ENCODE measurements around the gene CCDC138.

CCDC138 gene

DNA sequence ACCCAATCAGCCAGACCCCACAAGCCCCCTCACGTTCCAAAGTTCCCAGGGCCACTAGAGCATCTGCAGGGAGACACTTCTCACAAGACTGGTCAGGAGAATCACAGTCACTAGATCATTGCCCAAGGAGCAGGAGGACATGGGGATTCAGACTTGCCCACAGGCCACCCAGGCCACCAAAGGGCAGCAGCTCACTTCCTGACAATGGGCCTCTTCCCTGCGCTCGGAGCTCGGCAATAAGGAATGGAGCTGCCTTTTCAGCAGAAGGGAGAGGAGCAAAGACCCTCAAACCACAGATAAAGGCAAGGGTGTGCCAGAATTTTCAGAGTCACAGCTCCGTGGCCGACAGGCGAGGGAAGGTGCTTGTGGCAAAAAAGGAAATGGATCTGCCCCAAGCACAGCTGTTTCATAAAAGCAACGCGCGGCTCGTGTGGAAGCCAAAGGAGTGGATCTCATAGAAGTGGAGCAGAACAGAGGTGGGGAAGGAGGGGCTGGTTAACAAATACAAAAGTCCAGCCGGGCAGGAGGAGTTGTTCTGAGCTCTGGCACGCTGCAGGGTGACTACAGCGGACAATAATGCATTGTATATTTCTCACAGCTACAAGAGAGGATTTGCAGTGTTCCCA lies 130.3 kb downstream of the CCDC138 start:
- TF ChIP-seq GATA2 (IDR thresholded peaks at IDR 0.05; ENCODE audit: low read depth, low read length) (no peak), GATA3 (IDR thresholded peaks at IDR 0.05; ENCODE audit: low read depth, low read length) (no peak)

- no peak for TF ChIP-seq GATA3 (IDR thresholded peaks at IDR 0.05; ENCODE audit: low read depth, low read length)
- no peak for TF ChIP-seq GATA2 (IDR thresholded peaks at IDR 0.05; ENCODE audit: low read depth, low read length)
Observed at GRCh38 chr2:108917526-108917925, 131.0 kb downstream of the CCDC138 start.

DNA sequence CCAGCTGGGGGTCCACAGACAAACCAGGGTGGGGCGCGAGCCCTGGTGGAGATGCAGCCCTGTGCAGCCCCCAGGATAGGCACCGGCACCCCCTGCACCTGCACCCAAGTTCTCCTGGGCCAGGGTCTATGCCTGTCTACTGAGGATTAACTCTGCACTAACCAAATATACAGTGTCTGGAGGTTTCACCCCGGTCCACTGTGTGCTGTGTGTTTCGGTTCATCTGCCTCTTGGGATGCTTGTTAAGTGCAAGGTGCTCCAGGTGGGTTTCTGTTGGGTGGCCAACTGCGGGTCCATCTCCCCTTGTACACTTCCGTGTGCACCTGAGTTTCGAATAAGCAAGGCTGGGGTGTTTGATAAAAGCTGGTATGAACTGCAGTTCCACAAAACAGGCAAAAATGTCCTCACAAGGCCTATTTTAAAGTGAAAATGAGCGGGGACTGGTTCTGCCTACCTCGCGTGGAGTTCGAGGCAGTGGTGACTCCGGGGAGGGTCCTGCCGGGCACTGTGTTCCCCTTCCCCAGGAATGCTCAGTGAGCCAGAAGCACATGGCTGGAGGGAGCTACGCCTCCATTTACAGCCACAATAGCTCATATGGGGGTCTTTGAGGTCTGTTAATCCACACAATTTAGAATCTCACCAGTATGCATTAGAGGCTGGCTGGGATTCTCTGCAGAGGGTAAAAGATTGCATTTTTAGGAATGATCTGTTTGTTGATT lies 131.7 kb downstream of the CCDC138 start:
- no peak for TF ChIP-seq GATA3 (IDR thresholded peaks at IDR 0.05; ENCODE audit: low read depth, low read length)
- TF ChIP-seq GATA2 (IDR thresholded peaks at IDR 0.05; ENCODE audit: low read depth, low read length): no peak

DNA sequence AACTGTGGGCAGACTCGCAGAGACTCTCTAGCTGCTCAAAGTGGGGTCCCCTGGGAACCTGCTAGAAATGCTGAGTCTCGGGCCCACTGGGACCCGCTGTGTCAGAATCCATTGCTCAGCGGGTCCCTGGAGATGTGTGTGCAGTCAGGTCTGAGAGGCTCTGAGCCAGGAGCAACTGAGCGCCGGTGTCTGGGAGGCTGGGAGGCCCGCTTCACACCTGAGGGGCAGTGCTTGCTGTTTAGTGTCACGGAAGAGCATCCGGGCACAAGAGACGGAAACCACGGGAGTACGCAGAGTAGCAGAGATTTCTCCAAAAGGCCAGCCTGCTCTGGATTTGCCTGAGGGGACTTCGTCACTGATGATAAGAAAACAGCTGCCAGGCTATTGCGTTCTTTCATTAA lies 132.4 kb downstream of the CCDC138 start:
- TF ChIP-seq GATA2 (IDR thresholded peaks at IDR 0.05; ENCODE audit: low read depth, low read length) (no peak), GATA3 (IDR thresholded peaks at IDR 0.05; ENCODE audit: low read depth, low read length) (no peak)

DNA sequence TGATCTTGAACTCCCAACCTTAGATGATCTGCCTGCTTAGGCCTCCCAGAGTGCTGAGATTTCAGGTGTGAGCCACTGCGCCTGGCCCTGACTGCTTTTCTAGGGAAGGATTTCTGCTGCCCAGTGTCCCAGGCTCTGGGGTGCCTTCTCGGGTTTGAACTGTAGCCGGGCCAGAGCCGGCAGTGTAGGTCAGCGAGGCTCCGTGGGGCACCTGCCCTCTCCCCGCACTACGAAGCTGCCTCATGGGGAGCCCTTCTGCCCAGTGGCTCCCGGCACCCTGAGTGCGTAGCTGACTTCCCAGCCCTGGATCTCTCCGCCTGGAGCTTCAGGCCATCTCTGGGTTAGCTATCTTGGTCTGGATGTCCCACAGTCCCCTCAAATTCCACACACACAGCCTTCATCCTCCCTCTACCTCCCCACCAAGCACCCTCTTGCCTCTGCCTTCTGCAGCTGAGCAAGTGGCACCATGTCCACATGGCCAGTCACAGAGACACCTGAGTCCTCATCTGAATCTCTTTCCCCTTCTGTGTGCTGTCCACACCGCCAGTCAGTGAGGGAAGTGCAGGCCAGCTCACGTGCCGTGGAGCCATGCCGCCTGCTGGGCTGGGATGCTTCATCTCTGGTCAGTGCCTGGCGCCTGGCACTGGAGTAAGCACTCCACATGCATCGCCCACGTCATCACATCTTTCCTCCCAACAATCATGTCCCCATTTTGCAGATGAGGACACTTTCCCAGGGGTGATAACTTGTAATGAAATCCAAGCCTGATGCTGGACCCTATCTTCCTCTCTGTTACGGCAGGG lies 133.2 kb downstream of the CCDC138 start:
- no peak for TF ChIP-seq GATA3 (IDR thresholded peaks at IDR 0.05; ENCODE audit: low read depth, low read length)
- TF ChIP-seq GATA2 (IDR thresholded peaks at IDR 0.05; ENCODE audit: low read depth, low read length): no peak

DNA sequence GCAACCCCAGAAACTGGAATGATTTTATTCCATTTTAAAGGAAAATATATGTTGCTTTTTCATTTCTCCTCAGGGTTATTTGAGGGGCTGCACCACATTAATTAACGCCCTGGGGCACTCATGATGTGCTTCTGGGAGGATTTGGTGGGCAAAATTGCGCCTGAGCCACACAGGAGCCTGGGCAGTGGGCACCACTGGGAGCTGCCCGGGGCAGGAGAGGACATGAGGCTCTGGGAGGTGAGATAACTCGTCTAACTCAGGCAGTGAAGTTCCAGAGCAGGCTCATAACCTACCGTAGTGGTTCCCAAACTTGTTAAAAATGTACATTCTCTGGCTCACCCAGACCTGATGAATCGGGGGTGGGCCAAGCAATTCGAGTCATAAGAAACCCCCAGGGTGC lies 134.1 kb downstream of the CCDC138 start:
- no peak for TF ChIP-seq GATA3 (IDR thresholded peaks at IDR 0.05; ENCODE audit: low read depth, low read length)
- TF ChIP-seq GATA2 (IDR thresholded peaks at IDR 0.05; ENCODE audit: low read depth, low read length): no peak

DNA sequence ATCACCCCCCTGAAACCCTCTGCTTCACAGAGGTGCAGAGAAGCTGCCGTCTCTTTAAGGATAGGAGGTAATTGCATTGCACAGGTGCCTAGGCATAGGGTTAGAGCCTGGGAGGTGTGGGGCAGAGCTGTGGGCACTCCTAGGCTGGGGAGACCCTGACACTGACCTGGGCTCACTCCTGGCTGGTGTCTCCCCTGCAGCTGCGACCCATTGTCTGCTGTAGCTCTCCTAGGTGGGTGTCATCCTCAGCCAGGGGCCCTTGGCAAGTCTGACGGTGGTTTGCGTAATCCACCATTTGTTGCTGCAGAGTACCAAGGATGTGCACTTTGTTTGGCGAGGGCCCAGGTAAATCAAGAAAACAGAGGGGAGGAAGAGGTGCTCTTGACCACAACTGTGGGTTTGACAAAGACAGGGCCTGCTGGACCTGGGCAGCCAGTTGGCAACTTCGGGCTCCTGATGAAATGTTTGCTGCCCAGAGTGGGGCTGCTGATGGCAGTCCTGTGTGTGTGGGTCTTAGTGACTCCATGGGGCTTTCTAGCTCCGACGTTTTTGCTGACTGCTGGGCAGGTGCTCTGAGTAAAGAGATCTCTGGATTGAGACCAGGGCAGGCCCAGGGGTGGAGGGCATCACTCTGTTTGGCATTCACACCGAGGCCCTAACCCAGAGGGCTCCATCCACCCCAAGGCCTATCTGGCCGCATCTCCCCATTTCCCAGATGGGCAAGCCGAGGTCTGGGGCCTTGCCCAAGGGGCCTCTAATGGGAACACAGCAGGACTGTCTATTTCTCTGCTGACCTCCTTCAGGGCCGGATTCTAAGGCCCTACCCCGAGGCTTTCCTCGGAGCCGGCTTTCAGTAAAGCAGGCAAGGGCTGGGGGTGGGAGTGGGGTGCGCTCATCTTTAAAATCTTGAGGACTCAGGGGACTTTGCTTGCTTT lies 134.8 kb downstream of the CCDC138 start:
- TF ChIP-seq GATA2 (IDR thresholded peaks at IDR 0.05; ENCODE audit: low read depth, low read length) (no peak), GATA3 (IDR thresholded peaks at IDR 0.05; ENCODE audit: low read depth, low read length) (no peak)

- TF ChIP-seq GATA2 (IDR thresholded peaks at IDR 0.05; ENCODE audit: low read depth, low read length) (no peak), GATA3 (IDR thresholded peaks at IDR 0.05; ENCODE audit: low read depth, low read length) (no peak)
Observed at GRCh38 chr2:108922141-108922915, 135.8 kb downstream of the CCDC138 start.

DNA sequence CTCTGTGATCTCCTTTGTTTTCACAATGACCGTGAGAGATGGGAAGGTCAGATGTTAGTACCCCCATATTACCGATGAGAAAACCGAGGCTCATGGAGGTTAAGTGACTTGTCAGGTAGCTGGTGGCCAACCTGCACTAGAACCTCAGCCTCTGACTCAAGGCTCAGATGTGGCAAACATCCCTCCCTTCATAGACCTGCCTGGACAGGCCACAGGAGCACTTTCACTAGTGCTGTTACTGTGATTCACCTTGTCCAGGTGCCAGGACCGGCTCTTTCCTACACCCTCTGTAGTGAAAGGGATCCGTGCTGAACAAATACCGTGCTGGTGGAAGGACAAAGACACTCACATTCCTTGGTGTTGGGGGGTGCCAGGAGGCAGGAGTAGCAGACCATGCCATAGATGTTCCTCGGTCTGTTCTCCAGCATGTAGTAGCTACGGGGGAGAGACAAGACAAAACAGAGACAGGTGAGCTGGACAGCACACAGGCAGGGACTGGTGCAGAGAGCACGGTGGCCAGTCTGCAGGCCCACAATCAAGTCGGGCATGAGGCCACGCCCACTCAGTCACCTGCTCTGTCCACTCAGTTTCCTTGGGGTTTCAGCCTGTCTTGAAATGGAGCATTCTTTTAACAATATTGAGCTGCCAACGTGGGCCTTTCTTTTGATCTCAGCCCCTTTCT lies 136.6 kb downstream of the CCDC138 start:
- TF ChIP-seq GATA3 (IDR thresholded peaks at IDR 0.05; ENCODE audit: low read depth, low read length): no peak
- no peak for TF ChIP-seq GATA2 (IDR thresholded peaks at IDR 0.05; ENCODE audit: low read depth, low read length)

- TF ChIP-seq GATA3 (IDR thresholded peaks at IDR 0.05; ENCODE audit: low read depth, low read length) (no peak), GATA2 (IDR thresholded peaks at IDR 0.05; ENCODE audit: low read depth, low read length) (no peak)
Observed at GRCh38 chr2:108923736-108924579, 137.4 kb downstream of the CCDC138 start.

DNA sequence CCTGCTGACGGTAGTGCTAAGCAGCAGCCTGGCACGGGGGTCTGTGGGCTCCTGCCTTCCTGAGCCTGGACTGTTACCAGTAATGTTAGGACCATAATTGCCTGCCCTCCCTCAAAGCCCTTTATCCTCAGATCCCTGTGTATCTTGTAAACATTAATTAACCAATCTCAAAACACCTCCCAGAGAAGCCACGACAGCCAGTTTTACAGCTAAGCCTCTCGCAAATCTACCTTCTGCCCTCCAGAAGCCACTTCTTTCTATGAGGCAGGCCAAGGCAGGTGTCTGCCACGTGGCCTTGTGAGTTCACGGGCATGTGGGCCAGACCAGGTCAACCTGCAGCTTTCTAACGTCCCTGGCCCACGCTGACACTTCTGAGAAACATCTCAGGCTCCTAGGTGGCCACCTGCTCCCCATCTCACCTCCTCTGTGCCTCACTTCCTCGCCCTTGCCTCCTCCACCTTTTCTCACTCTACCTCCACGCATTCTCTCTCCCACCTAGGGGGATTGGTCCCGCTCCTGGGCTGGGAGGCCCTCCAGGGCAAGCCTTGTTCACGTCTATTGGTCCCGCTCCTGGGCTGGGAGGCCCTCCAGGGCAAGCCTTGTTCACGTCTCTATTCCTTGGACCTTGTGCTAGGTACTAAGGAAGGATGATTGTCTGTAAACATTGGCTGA lies 138.1 kb downstream of the CCDC138 start:
- TF ChIP-seq GATA2 (IDR thresholded peaks at IDR 0.05; ENCODE audit: low read depth, low read length): no peak
- no peak for TF ChIP-seq GATA3 (IDR thresholded peaks at IDR 0.05; ENCODE audit: low read depth, low read length)
